HG03378 (cell line): ENCODE results near the gene RTN4RL2.

ENCODE experiments used
- ATAC-seq: cut with Tn5 transposase; IDR thresholded peaks from one replicate; pipeline ENCODE4 v1.9.1; 2021; ENCODE audit warnings: mild to moderate bottlenecking, moderate library complexity; ENCODE audit not compliant: unreplicated experiment

Gene RTN4RL2

GRCh38 chr11:57479911-57480310 is 19.6 kb downstream of the RTN4RL2 start:
- no peak for ATAC-seq

GRCh38 chr11:57480409-57481137 is 20.2 kb downstream of the RTN4RL2 start:
- peak; percentile 35 for ATAC-seq

- ATAC-seq, result no peak
Observed at GRCh38 chr11:57481315-57481714, 21.0 kb downstream of the RTN4RL2 start.

- ATAC-seq, result no peak
Observed at GRCh38 chr11:57481915-57482781, 21.8 kb downstream of the RTN4RL2 start.

GRCh38 chr11:57482782-57483561 is 22.6 kb downstream of the RTN4RL2 start:
- no peak for ATAC-seq

GRCh38 chr11:57483562-57483918 is 23.2 kb downstream of the RTN4RL2 start:
- no peak for ATAC-seq

GRCh38 chr11:57484141-57484710 is 23.9 kb downstream of the RTN4RL2 start:
- ATAC-seq, result peak; percentile 72

- ATAC-seq, result no peak
Observed at GRCh38 chr11:57485217-57485990, 25.1 kb downstream of the RTN4RL2 start.

GRCh38 chr11:57487021-57487778 is 26.9 kb downstream of the RTN4RL2 start:
- ATAC-seq, result no peak

- no peak for ATAC-seq
Observed at GRCh38 chr11:57487920-57488659, 27.8 kb downstream of the RTN4RL2 start.

- no peak for ATAC-seq
Observed at GRCh38 chr11:57490456-57491248, 30.3 kb downstream of the RTN4RL2 start.

- ATAC-seq, result no peak
Observed at GRCh38 chr11:57491371-57492061, 31.2 kb downstream of the RTN4RL2 start.

GRCh38 chr11:57493507-57494503 is 33.5 kb downstream of the RTN4RL2 start:
- ATAC-seq, result no peak

- ATAC-seq, result no peak
Observed at GRCh38 chr11:57496109-57496820, 35.9 kb downstream of the RTN4RL2 start.
